Ecto neural progenitor cell (in vitro differentiated cells): ENCODE measurements around the gene FNBP1.

Experiments
- DNase-seq: peaks from one replicate; pipeline ENCODE4 v3.0.0-alpha.2; 2018; ENCODE audit warnings: low spot score

FNBP1 gene

DNA sequence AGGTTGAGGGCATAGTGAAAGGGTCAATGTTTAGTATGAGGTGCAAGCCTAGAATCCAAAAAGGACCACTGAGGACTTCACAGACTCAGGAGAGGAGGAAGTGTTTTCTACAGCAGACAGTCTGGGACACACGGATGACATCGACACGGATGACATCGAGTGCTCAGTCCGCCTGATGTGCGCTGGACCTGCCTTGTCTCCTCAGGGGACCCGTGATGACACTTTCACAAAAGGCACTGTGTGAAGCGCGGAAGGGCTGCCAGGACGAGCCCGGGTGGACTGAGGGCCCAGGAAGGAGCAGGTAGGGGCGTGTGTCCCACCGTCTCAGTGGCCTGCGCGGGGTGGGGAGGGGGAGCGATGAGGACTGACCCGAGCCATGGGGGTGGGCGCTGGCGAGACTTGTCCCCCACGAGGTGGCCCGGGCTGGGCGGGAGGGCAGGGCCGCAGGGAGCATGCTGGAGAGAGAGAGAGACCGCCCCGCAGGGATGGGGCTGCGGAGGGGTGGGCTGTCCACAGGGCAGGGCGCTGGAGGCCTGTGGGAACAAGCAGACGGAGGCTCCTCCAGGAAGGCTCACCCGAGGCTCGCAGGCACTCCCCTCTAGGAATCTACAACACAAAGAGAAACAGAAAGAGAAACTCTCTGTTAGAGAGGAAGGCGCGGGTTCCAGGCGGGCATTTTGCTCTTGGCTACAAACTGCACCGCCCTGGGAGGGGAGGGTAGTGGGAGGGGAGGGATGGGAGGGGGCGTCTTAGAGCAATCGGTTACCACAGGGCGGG is 152.9 kb downstream of the FNBP1 start:
- peak; percentile 64 for DNase-seq

GRCh38 chr9:129889122-129889940 is 153.7 kb downstream of the FNBP1 start:
- no peak for DNase-seq

DNA sequence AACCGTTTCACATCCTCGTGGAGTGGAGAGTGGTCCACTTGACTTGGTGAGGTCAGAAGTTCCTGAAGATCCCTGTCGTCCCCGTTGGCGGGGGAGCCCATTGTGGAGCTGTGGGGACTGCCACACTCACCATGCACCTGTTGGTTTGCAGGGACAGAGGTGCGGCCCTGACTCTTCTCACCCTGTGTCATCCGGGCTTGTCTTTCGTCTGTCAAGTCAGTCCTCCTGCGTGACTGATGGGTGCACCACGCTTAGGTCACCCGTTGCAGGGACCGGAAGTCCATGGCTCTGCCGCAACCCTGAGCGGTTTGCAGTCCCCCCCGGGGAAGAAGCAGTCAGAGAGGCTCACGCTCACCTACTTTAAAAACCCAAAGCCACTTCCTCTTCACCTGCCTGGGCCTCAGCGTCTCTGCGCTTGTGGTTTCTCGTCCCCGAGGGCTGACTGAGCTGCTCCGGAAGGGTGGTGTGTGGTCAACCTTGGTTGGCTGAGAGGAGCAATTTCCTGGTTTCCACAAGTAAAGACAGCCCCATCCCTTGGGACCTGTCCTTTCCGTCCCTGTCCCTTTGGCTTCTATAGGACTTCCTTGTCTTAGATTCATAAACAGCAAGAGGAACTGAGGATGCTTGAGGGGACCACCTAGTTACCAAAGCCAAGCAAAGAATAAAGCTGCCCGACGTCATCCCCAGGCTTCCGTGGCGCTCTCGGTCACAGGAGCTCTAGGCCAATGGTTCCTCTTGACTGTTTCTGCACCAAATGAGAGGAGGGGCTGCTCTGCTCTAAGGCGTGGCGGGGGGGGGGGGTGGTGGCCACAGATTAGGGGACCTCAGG is 154.5 kb downstream of the FNBP1 start:
- DNase-seq = no peak

DNA sequence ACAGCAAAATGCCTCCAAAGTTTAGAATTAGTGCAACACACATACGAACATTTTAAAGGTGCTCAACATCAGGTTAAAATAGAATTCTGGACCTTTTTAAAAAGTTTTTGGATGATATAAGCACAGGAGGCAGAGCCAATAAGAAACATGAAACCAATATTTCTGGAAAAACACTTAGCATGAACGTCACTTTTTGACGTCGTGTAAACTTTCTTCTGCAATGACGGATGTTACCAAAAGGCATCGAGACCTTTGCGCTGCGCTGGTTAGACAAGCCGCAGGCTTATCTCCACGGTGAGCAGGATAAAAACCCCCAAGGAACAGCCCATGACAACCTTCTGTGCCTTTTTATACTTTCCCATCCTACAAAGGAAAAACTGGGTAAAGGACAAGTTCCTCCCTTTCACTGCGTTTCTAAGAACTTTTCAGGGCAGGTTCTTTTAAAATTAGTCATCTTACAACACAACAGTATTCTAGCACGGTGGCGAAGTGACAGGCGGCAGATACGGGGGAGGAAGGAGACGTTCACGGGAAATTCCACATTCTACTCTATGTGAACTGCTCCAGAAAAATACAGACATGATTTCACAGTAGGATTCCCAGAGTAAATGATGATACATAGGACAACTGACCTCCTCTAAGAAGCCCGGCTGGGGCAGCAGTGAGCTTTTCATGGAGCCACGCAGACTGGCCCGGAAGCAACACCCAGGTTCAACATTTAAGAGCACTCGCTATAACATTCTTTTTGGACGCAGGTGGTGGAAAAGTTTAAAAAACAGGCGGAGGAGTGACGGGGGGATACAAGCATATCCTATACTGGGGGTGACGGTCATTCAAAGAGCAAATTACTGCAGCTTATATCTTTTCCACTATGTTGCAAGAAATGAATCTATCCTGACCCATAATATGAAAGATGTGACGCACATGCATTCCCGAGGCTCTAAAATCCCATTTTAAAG is 155.4 kb downstream of the FNBP1 start:
- DNase-seq = no peak

- no peak for DNase-seq
Observed at GRCh38 chr9:129886226-129887174, 156.5 kb downstream of the FNBP1 start.

GRCh38 chr9:129885670-129886106 is 157.3 kb downstream of the FNBP1 start:
- peak; percentile 90 for DNase-seq

DNA sequence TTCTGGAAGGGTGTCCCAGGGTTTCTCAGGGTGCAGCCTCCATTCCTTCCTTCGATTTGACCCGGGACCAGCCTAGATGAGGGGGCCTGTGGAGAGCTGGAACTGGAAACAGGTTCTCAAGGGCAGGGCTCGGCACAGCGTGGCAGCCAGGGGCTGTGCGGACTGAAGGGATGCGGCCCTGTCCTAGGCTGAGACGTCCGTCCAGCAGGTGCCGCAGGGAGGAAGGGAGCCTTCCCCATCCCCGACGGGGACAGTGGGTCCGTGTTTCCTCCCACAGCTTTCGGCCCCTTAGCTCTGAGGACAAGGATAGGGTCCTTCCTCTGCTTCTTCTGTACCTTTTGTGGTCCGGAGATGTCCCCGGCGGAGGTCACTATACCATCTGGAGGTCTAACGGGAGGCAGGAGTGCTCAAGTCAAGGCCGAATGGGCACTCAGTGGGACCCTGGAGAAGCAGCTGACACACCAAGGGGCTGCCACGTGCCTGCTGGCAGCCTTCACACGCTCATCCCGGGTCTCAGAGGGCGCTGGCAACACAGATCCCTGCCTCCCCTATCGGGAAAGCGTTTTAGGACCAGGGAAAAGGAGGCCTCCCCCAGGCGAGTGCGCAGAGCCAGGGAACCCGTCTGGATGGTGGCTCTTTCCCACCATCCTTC is 157.8 kb downstream of the FNBP1 start:
- peak; percentile 63 for DNase-seq

DNA sequence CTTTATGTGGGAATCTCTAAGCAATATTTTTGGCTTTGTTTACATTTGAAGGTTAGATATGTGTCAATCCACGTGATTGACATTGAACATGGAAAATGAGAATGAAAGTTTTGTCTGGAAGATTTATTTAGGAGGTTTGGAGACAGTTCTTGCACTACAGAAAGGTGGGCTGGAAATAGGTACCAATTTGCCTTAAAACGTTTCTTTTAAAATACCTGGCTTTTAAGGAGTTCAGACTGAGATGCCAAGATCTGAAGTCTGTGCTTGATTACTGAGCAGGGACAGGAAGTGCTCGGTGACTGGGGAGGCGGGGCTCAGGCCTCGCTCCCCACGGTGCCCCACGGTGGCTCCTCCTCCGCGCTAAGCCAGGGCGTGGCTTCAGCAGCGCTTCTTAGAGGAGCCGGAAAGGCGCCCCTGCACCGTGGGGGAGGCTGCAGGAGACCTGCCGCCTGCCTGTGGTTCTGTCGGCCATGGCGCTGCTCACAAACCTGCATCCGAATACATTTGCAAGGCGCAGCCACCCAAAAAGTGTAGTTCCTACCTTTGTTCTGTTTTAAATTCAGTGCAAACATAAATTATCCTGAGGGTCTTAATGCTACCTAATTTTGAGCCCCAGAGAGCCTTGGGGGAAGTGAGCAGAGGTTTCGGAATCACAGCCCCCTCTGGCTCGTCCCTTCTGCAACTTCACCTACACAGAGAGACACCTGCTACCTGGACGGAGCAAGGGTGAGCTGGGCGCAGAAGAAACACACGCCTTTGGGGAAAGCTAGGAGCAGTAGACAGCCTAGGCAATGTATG is 158.6 kb downstream of the FNBP1 start:
- peak; percentile 85 for DNase-seq

- DNase-seq = no peak
Observed at GRCh38 chr9:129881547-129882324, 161.3 kb downstream of the FNBP1 start.

DNA sequence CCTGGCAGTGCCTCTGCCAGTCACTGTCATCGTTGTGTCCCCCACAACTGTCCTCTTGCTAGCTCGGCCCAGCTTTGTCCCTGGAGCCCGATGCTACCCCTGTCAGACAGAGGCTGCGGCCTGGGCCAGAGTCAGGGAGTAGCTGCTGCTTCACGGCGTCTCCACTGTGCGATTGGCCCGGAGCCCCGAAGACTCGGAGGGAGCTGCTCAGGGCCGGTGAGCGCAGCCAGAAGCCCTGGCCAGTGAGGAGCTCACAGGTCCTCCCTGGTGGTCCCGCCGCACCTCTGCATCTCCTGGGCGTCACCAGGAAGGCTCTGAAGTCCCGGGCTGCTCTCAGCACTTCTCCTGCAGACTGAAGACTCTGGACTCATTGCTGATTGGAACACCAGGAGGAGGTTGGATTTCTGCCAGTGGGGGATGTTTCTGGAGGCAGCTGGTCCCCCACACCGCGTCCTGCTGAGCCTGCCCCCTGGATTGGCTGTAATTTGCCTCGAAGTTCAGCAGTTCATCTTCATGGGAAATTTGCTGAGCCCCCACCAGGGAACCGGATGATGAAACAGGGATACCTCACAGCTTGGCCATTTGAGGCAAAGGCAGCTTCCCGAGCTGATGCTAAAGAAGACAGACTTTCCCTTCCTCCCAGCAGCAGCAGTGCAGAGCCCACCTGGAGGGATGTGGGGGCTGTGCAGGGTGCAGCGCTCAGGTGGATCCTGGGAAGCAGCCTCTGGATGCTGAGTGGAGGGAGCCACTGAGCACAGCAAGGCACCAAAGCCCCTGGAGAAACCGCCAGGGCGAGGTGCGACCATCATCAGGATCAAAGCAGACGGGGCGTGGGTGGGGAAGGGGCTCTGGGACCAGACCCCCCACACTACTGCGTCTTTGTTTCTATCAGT is 162.1 kb downstream of the FNBP1 start:
- DNase-seq = no peak

- no peak for DNase-seq
Observed at GRCh38 chr9:129879991-129880653, 162.9 kb downstream of the FNBP1 start.

DNA sequence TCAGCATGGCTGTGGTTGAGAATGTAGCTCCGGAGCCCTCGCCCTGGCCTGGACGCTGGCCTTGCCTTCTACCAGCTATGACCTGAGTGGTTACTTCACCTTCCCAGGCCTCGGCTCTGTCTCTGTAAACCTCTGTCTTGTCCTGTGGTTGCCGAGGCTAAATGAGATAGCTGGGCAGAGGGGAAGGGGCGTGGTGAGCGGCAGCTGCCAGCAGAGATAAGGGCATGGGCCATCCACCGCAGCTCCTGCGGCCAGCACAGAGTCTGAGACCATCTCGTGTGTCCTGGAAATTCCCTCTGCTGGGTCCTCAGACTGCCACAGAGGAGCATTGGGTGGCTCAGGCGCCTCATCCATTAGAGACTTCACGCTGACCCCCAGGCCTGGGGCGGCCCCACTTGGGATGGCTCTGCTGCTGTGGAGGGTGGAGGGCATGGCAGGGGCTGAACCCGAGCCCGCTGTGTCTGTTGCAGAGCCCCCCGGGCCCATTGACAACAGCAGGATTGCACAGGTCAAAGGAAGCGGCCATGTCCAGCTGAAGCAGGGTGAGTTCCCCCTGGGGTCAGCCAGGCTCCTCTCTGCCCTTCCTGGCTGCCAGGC is 163.8 kb downstream of the FNBP1 start:
- no peak for DNase-seq

DNA sequence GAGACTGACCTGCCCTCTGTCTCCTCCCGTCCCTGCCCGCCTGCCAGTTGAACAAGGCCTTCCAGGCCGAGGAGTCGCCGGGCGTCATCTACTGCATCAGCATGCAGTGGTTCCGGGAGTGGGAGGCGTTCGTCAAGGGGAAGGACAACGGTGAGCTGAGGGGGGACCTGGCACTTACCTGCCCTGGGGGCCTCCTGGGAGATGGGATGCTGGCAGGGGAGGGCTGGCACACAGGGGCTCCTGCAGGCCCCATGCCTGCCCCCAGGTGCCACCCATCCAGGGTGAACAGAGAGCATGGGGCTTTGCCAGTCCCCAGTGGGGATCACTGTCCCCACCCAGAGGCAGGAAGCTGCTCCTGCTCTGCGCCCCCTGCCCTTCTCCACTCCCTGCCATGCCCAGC is 164.7 kb downstream of the FNBP1 start:
- DNase-seq = no peak

GRCh38 chr9:129876815-129877214 is 166.2 kb downstream of the FNBP1 start:
- DNase-seq = no peak

GRCh38 chr9:129875687-129876395 is 167.1 kb downstream of the FNBP1 start:
- no peak for DNase-seq
